Peyer's patch (tissue), 4 donors: ENCODE results near the gene TUBA1B.

Experiments used
- CTCF ChIP-seq, 6 experiments: fragments of 450-650 bp in 4 of 6; fragments of 200-600 bp in 2 of 6; sonication (generic) in 1 of 6; IDR thresholded peaks; one replicate each; pipeline ENCODE4 v1.5.1; 2017 to 2019; ENCODE audit warnings: antibody characterized with exemption in 6 of 6, mild to moderate bottlenecking in 3 of 6, moderate library complexity in 1 of 6
- POLR2A ChIP-seq, 2 donors: fragments of 450-650 bp; IDR thresholded peaks; one replicate each; pipeline ENCODE4 v1.5.1; 2017; ENCODE audit warnings: antibody characterized with exemption in 2 of 2, mild to moderate bottlenecking in 2 of 2, moderate library complexity in 2 of 2

GRCh38 chr12:49161092-49161795, 30.0 kb upstream of the TUBA1B start:
- TF ChIP-seq POLR2A (IDR thresholded peaks at IDR 0.05) (no peak), CTCF (IDR thresholded peaks at IDR 0.05) (no peak)
